Smooth muscle cell (in vitro differentiated cells): ENCODE results near the gene SPATS2. TPM values are rescaled to one million over a fixed set of nuclear protein-coding genes. Genes with fewer than 3 reads are reported as not detected.

Experiments
- DNase-seq: peaks from one replicate; lab custom pipeline; 2025; ENCODE audit not compliant: unreplicated experiment; lab: John Stamatoyannopoulos, UW
- H2AFZ ChIP-seq: fragments of 200-600 bp; sonication (generic); 2 replicates; pipeline ENCODE4 v1.6.0; 2016; ENCODE audit warnings: antibody characterized with exemption, low read depth, mild to moderate bottlenecking
- H3F3A ChIP-seq: fragments of 200-600 bp; sonication (generic); 2 replicates; pipeline ENCODE4 v1.6.0; 2017; ENCODE audit warnings: antibody characterized with exemption, low read depth
- H3K27ac ChIP-seq: fragments of 200-600 bp; sonication (generic); 2 replicates; pipeline ENCODE4 v1.5.1; 2016; ENCODE audit warnings: low read depth, mild to moderate bottlenecking
- H3K27me3 ChIP-seq: fragments of 200-600 bp; sonication (generic); 2 replicates; pipeline ENCODE4 v1.6.1; 2016; ENCODE audit warnings: low read depth, mild to moderate bottlenecking
- H3K36me3 ChIP-seq: fragments of 200-600 bp; sonication (generic); 2 replicates; pipeline ENCODE4 v1.5.1; 2016; ENCODE audit warnings: low read depth
- H3K4me1 ChIP-seq: fragments of 200-600 bp; sonication (generic); 2 replicates; pipeline ENCODE4 v1.5.1; 2016; ENCODE audit warnings: low read depth
- H3K4me2 ChIP-seq: fragments of 200-600 bp; sonication (generic); 2 replicates; pipeline ENCODE4 v1.6.0; 2016; ENCODE audit warnings: mild to moderate bottlenecking
- H3K4me3 ChIP-seq: fragments of 200-600 bp; sonication (generic); 2 replicates; pipeline ENCODE4 v1.5.1; 2016; ENCODE audit warnings: mild to moderate bottlenecking
- H3K79me2 ChIP-seq: fragments of 200-600 bp; sonication (generic); 2 replicates; pipeline ENCODE4 v1.6.0; 2016; ENCODE audit warnings: low read depth, mild to moderate bottlenecking
- H3K9ac ChIP-seq: fragments of 200-600 bp; sonication (generic); 2 replicates; pipeline ENCODE4 v1.6.0; 2016; ENCODE audit warnings: low read depth
- H3K9me3 ChIP-seq: fragments of 200-600 bp; sonication (generic); replicated peaks from 2 replicates; pipeline ENCODE4 v1.5.1; 2016; ENCODE audit warnings: low read depth
- H4K20me1 ChIP-seq: fragments of 200-600 bp; sonication (generic); 2 replicates; pipeline ENCODE4 v1.6.0; 2016; ENCODE audit warnings: low read depth
- WGBS: methylation state at CpG from one replicate; pipeline ENCODE4 v1.1.7; 2016; ENCODE audit warnings: low lambda C conversion rate; 5-methylcytosine and 5-hydroxymethylcytosine counted together
- polyA plus RNA-seq: library from polyadenylated mRNA; unstranded; fragments of >200 nt; fragmentation: Nextera tagmentation; extraction: Ambion mirVana; gene quantifications from 2 replicates; pipeline ENCODE4 v1.2.1, GENCODE V29; 2016
- total RNA-seq: library from RNA; depleted of rRNA; stranded (reverse); fragments of >200 nt; gene quantifications from 2 replicates; pipeline ENCODE4 v1.2.3, GENCODE V29; 2014
- TF ChIP-seq, protein P1 (sequence below): fragments of 200-600 bp; sonication (generic); IDR thresholded peaks from 2 replicates; pipeline ENCODE4 v1.5.1; 2017; ENCODE audit warnings: borderline replicate concordance, mild to moderate bottlenecking, antibody characterized with exemption; ENCODE audit not compliant: insufficient read depth, poor library complexity, severe bottlenecking

Gene SPATS2
- total and polyA plus RNA-seq, 2 experiments from 2014 or later: 33.6 to 35.6 TPM

GRCh38 chr12:49487605-49488004 is 120.3 kb downstream of the SPATS2 start:
- H3K4me1 ChIP-seq: no peaks in the 10 kb centered on the region
- 81% methylated on average over 2 of the region's 2 CpGs for WGBS
- no peaks in the 10 kb centered on the region for H3K9me3 ChIP-seq
- H3K9ac ChIP-seq: no peak overlapping the region
- H3F3A ChIP-seq: no peaks in the 10 kb centered on the region
- TF ChIP-seq, protein P1, sequence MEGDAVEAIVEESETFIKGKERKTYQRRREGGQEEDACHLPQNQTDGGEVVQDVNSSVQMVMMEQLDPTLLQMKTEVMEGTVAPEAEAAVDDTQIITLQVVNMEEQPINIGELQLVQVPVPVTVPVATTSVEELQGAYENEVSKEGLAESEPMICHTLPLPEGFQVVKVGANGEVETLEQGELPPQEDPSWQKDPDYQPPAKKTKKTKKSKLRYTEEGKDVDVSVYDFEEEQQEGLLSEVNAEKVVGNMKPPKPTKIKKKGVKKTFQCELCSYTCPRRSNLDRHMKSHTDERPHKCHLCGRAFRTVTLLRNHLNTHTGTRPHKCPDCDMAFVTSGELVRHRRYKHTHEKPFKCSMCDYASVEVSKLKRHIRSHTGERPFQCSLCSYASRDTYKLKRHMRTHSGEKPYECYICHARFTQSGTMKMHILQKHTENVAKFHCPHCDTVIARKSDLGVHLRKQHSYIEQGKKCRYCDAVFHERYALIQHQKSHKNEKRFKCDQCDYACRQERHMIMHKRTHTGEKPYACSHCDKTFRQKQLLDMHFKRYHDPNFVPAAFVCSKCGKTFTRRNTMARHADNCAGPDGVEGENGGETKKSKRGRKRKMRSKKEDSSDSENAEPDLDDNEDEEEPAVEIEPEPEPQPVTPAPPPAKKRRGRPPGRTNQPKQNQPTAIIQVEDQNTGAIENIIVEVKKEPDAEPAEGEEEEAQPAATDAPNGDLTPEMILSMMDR: no peak
- no peak overlapping the region for H2AFZ ChIP-seq
- no peak overlapping the region for H3K4me2 ChIP-seq
- DNase-seq: no peak
- no peaks in the 10 kb centered on the region for H3K36me3 ChIP-seq
- H4K20me1 ChIP-seq: peaks cover 16% of the 10 kb centered on the region
- H3K27ac ChIP-seq: no peak overlapping the region
- no peaks in the 10 kb centered on the region for H3K79me2 ChIP-seq
- H3K4me3 ChIP-seq: no peak overlapping the region
- H3K27me3 ChIP-seq: no peaks in the 10 kb centered on the region

- no peak overlapping the region for H3K9ac ChIP-seq
- no peaks in the 10 kb centered on the region for H3K79me2 ChIP-seq
These were observed 121.9 kb downstream of the SPATS2 start for GRCh38 chr12:49489154-49489553.

DNA sequence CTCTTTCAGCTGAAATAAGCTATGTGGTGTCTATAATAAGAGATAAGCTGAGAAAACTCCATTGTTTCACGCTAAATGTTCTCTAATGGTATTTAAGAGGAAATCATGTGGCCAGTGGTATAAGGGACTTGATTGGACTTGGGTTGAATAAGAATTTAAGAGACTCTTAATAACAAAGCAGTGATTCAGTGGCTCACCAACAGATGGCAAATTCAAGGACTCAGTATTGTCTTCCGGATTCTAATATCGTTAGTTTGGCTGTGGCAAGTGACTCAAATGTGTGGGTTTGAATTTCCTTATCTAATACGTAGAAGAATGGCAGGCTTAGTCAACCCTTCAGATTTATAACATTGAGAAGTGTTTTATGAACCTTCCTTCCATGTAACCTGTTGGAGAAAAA is 122.5 kb downstream of the SPATS2 start:
- H3F3A ChIP-seq: no peaks in the 10 kb centered on the region
- peaks cover 1% of the 10 kb centered on the region for H3K36me3 ChIP-seq
- 63% methylated on average over 4 of the region's 4 CpGs for WGBS
- no peaks in the 10 kb centered on the region for H3K27me3 ChIP-seq
- H3K9ac ChIP-seq: no peak overlapping the region
- H3K9me3 ChIP-seq: no peaks in the 10 kb centered on the region
- H4K20me1 ChIP-seq: peaks cover 11% of the 10 kb centered on the region
- no peaks in the 10 kb centered on the region for H3K4me1 ChIP-seq
- DNase-seq: no peak
- H3K27ac ChIP-seq: no peak overlapping the region
- no peak overlapping the region for H3K4me2 ChIP-seq
- TF ChIP-seq, protein P1: no peak
- no peak overlapping the region for H2AFZ ChIP-seq
- H3K4me3 ChIP-seq: no peak overlapping the region
- no peaks in the 10 kb centered on the region for H3K79me2 ChIP-seq

More at GRCh38 chr12:49489154-49489553, 121.9 kb downstream of the SPATS2 start:
- Histone ChIP-seq H3K36me3 (no peaks in the 10 kb centered on the region), H3K4me2 (no peak overlapping the region), H3F3A (no peaks in the 10 kb centered on the region), H3K4me1 (no peaks in the 10 kb centered on the region), H3K9me3 (no peaks in the 10 kb centered on the region), H3K27ac (no peak overlapping the region), H2AFZ (no peak overlapping the region), H4K20me1 (peaks cover 11% of the 10 kb centered on the region), H3K27me3 (no peaks in the 10 kb centered on the region), H3K4me3 (no peak overlapping the region)
- TF ChIP-seq, protein P1: no peak
- DNase-seq: no peak
- 96% methylated on average over 3 of the region's 3 CpGs for WGBS

- Histone ChIP-seq H3K4me3 (no peak overlapping the region), H3K4me2 (no peak overlapping the region), H3K27ac (peak overlapping the region; percentile 57), H3K4me1 (no peaks in the 10 kb centered on the region), H3K27me3 (no peaks in the 10 kb centered on the region), H3K9ac (no peak overlapping the region), H2AFZ (no peak overlapping the region), H4K20me1 (peaks cover 11% of the 10 kb centered on the region), H3F3A (no peaks in the 10 kb centered on the region), H3K9me3 (no peaks in the 10 kb centered on the region), H3K36me3 (peaks cover 10% of the 10 kb centered on the region), H3K79me2 (no peaks in the 10 kb centered on the region)
- 59% methylated on average over 1 of the region's 1 CpG for whole genome bisulfite sequencing
- DNase-seq: no peak
- TF ChIP-seq, protein P1: no peak
These were observed 124.6 kb downstream of the SPATS2 start for GRCh38 chr12:49491823-49492222.
